RPMI8226 (cell line): ENCODE measurements around the gene PLEKHJ1.

Source experiments
- DNase-seq: peaks from one replicate; pipeline ENCODE4 v3.0.0-alpha.2; 2015

The PLEKHJ1 gene

GRCh38 chr19:2269244-2270156, 33.4 kb upstream of the PLEKHJ1 start:
- DNase-seq = peak; percentile 97

DNA sequence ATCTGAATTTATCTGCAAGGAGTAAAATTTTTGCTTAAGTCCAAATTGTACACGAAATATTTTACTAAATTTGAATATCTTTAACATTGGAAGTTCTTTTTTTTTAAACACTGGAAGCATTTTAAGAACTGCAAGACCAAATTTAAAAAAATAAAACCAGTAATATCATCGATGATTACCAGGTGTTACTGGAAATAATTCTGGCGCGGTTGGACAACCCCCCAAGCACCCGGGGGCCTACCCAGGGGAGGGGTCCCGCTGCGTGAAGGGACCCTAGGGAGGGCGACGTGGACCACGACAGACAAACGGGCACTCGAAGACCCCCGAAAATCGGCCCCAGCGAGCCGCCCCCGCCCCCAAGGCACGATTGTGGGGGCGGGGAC, 32.7 kb upstream of the PLEKHJ1 start:
- DNase-seq = no peak

DNA sequence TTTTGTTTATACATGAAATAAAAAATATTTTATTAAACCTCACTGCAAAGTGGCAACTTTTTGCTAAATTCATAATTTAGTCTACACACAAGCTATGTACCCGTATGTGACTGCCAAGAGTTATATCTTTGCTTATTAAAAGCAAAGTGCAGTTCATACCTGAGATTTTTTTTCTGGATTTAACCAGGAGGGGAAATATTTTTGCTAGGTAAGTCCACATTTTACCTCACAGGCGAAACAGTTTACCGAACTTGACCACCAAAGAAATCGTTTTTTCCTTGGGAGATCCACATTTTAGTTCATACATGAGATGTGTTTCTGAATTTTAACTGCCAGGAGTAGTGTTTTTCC, 32.3 kb upstream of the PLEKHJ1 start:
- DNase-seq = no peak

GRCh38 chr19:2266183-2266993, 30.3 kb upstream of the PLEKHJ1 start:
- peak; percentile 98 for DNase-seq

DNA sequence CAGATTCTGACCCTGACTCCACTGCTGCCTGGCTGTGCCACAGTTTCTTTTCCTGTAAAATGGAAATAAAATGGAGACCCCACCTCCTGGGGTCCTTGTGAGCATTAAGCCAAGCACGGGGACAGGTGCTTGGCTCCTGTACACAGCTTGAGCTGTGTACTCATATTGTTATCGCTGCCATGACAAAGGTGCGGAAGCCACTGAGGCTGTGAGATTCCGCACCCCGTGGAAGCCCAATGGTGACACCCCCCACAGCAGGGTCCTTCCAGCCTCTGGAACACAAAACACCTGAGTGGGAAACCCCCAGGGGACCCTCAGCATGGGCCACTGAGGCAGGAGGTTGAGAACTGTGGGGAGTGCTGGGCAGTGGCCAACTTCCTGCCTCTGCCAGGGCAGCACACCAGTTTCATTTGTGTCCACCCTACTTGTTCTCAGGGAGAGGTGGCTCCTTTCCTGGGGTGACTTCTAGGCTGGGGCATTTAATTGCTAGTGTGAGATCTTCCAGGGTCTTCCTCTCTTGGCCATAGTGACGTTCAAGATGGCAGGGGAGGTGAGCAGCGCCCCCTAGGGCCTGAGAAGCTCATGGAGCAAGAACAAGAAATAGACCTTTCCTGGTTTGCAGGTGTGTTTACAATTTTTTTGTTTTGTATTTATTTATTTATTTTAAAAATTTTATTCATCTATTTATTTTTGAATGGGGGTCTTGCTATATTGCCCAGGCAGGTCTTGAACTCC, 25.5 kb upstream of the PLEKHJ1 start:
- DNase-seq = peak; percentile 66

- DNase-seq = peak; percentile 60
These were observed 24.2 kb upstream of the PLEKHJ1 start for GRCh38 chr19:2260341-2260805.

DNA sequence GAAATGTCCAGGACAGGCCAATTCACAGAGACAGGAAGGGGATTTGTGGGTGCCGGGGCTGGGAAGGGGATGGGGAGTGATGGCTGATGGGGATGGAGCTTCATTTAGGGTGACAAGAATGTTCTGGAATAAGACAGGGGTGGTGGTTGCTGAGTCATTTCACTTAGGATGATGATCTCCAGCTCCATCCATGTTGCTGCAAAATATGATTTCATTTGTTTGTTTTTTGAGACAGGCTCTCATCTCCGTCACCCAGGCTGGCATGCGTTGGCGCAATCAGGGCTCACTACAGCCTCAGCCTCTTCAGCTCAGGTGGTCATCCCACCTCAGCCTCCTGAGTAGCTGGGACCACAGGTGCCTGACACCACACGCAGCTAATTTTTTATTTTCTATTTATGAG, 23.2 kb upstream of the PLEKHJ1 start:
- DNase-seq = no peak

DNA sequence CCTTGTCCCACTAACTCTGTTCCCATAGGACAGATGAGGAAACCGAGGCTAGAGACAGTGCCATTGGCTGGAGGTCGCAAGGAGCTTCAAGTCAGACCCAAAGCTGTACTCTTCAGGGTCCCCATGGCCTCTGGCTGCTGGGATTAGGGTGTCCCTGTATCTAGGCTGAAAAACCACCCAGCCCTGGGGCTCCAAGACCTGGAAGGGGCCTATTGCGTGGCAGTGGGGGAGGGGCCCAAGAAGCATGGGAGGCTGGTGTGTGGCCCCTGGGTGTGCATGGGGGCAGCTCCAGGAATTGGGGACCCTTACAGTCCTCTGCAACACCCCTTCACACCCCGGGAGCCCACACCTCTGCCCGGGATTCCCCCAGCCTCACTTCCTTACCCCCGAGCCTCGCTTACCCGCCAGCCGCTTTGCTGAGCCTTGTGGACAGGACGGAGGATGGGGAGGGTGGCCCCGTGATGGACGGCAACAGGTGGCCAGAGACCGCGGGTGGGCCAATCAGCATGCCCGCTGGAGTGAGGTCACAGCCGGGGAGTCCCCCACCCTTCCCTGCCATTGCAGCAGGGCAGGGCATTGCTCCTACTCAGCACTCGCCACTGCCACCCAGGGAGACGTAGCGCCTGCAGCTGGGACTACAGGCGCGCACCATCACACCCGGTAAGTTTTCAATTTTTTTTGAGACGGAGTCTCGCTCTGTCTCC, 20.0 kb upstream of the PLEKHJ1 start, which contains the start of gene JSRP1:
Gene JSRP1 (minus strand): TSS at position 436 of the 704 bp plus-strand sequence. CDS start 1,103 bp downstream, outside the sequence.
- DNase-seq = peak; percentile 85

- peak; percentile 49 for DNase-seq
These were observed 19.1 kb upstream of the PLEKHJ1 start for GRCh38 chr19:2255112-2255845.

GRCh38 chr19:2254064-2254872, 18.1 kb upstream of the PLEKHJ1 start:
- DNase-seq = no peak

GRCh38 chr19:2253106-2254063, 17.3 kb upstream of the PLEKHJ1 start:
- DNase-seq = peak; percentile 53

DNA sequence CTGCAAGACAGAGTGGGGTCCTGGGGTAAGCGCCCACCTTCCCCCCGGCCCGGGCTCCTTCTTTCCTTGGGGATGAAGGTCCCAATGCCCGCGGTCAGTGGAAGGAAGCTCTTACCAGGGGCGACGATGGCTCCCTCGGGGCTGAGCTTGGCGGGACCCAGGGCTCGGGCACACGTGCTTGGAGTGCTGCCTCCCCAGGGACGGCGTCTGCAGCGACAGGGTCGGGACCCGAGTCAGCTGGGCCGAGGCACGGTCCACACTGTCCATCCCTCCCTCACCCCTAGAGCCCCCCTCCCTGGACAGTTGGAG, 16.6 kb upstream of the PLEKHJ1 start:
- no peak for DNase-seq

DNA sequence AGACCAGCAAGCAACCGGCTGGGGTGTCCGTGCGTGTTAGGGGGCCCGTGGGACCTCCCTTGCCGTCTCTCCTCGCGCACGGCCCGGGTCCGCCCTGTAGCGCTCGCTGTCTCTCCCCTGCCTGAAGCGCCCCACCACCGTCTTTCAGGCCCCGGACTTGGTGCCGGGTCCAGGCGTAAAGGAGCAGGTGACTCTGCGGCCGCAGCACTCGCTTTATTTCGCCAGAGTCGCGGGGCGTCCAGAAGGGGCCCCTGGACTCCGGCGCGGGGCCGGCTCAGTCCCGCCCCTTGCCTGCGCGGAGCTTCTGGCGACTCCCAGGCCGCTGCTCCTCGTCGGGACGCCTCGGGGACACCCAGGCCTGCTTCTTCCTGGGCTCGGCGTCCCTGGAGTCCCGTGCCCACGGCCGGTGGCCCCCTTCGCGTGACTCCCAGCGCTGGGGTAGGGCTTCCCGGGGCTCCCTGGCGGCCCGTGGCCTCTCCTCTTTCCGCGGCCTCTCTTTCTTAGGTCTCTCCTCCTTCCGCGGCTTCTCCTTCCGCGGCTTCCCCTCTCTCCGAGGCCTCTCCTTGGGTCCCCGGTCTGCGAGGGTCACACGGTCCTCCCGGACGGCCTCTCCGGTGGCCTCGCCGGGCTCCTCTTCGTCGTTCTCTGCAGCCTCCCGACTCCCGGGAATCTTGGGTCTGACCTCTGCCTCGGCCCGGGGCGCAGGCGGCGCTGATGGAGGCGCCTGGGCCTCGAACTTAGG, 16.1 kb upstream of the PLEKHJ1 start:
- DNase-seq = no peak

DNA sequence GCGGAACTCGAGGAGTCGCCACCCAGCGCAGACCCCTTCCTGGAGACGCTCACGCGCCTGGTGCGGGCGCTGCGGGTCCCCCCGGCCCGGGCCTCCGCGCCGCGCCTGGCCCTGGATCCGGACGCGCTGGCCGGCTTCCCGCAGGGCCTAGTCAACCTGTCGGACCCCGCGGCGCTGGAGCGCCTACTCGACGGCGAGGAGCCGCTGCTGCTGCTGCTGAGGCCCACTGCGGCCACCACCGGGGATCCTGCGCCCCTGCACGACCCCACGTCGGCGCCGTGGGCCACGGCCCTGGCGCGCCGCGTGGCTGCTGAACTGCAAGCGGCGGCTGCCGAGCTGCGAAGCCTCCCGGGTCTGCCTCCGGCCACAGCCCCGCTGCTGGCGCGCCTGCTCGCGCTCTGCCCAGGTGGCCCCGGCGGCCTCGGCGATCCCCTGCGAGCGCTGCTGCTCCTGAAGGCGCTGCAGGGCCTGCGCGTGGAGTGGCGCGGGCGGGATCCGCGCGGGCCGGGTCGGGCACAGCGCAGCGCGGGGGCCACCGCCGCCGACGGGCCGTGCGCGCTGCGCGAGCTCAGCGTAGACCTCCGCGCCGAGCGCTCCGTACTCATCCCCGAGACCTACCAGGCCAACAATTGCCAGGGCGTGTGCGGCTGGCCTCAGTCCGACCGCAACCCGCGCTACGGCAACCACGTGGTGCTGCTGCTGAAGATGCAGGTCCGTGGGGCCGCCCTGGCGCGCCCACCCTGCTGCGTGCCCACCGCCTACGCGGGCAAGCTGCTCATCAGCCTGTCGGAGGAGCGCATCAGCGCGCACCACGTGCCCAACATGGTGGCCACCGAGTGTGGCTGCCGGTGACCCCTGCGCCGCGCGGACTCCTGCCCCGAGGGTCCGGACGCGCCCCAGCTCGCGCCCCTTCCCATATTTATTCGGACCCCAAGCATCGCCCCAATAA, 15.3 kb upstream of the PLEKHJ1 start:
- no peak for DNase-seq

- no peak for DNase-seq
These were observed 14.6 kb upstream of the PLEKHJ1 start for GRCh38 chr19:2250766-2251105.

GRCh38 chr19:2249880-2250765, 14.0 kb upstream of the PLEKHJ1 start:
- no peak for DNase-seq
